Thoracic aorta (tissue), 2 donors: Measurements from ENCODE around the gene GTF2H2C. TPM values are rescaled to one million over a fixed set of nuclear protein-coding genes. Genes with fewer than 3 reads are reported as not detected.
"Not testable (repeated sequence)": the region's sequence is repeated elsewhere in the genome, so short reads cannot be mapped to it uniquely, and the experiment has no call there.

Experiments used
- ATAC-seq: fragments of 150-250 bp; one replicate; pipeline ENCODE4 v1.8.0; 2017; ENCODE audit warnings: low read depth; ENCODE audit not compliant: insufficient number of reproducible peaks, low FRiP score
- DNase-seq: peaks from one replicate; pipeline ENCODE4 v3.0.0-alpha.2; 2020; ENCODE audit warnings: low spot score
- H3K27ac ChIP-seq, 2 donors: fragments of 200-600 bp; sonication (generic); 1 replicate in 1 of 2; 2 replicates in 1 of 2; pipeline ENCODE4 v1.5.1; 2016; ENCODE audit warnings: mild to moderate bottlenecking in 2 of 2, moderate library complexity in 2 of 2
- H3K27me3 ChIP-seq: fragments of 200-600 bp; sonication (generic); replicated peaks from 2 replicates; pipeline ENCODE4 v1.6.0; 2016; ENCODE audit warnings: mild to moderate bottlenecking; ENCODE audit not compliant: insufficient read depth
- H3K36me3 ChIP-seq: fragments of 200-600 bp; sonication (generic); one replicate; pipeline ENCODE4 v1.5.1; 2016
- H3K4me1 ChIP-seq, 2 donors: fragments of 200-600 bp; sonication (generic); 1 replicate in 1 of 2; 2 replicates in 1 of 2; pipeline versions ENCODE4 v1.5.1 to v1.6.0; 2016; ENCODE audit warnings: low read depth in 2 of 2, mild to moderate bottlenecking in 1 of 2; ENCODE audit not compliant: control insufficient read depth in 1 of 2
- H3K4me3 ChIP-seq: fragments of 200-600 bp; sonication (generic); 2 replicates; pipeline ENCODE4 v1.5.1; 2016; ENCODE audit warnings: mild to moderate bottlenecking
- H3K9me3 ChIP-seq: fragments of 200-600 bp; sonication (generic); 2 replicates; pipeline ENCODE4 v1.5.1; 2016
- total RNA-seq, 2 donors: library from RNA; depleted of rRNA; stranded (reverse); fragments of >200 nt; gene quantifications; one replicate each; pipeline versions ENCODE4 v1.1.0 to v1.2.3, GENCODE V29; 2016

Gene GTF2H2C
- total RNA-seq, 2 donors from 2014 or later, result 9.3 to 24.4 TPM

DNA sequence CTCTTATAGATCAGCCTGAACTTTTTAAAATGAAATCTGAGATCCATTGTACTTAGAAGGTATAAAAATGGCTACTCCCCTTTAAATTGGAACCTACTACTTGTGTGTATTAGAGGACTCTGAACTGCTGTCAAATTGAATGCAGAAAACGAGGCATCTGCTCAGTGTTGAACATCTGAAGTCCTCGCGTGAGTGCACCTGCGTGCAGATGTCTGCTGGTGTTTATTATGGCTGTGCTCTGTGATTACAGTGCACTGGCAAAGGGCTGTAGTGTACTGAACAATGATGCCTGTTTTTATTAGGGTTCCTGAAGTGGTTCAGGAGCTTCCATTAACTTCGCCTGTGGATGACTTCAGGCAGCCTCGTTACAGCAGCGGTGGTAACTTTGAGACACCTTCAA lies 15.4 kb upstream of the GTF2H2C start:
- H3K4me1 ChIP-seq, H3K27me3 ChIP-seq, H3K27ac ChIP-seq, H3K36me3 ChIP-seq, ATAC-seq, DNase-seq, H3K4me3 ChIP-seq, H3K9me3 ChIP-seq: not testable (repeated sequence)

DNA sequence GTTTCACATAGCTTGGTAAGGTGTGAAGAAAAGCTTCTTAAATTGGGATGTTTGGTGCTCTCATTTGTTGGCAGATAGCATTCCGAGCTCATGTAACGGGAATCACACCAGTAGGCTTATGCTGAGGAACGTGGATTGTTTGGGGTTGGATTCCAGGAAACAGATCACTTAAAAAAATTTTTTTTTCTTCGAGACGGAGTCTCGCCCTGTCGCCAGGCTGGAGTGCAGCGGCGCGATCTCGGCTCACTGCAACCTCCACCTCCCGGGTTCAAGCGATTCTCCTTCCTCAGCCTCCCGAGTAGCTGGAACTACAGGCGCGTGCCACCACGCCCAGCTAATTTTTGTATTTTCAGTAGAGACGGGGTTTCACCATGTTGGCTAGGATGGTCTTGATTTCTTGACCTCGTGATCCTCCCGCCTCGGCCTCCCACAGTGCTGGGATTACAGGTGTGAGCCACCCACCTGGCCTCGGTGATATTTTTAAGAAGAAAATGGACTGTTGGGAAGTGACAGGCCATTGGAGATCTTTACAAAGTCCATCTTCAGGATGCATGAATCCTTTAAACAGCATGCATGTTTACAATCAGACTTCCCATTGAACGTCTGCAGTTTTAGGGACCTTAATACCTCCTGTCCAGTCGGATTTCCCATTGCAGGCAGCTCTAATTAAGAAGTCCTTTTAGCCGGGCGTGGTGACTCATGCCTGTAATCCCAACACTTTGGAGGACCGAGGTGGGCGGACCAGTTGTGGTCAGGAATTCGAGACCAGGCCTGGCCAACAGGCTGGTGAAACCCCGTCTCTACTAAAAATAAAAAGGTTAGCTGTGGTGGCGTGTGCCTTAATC lies 818 bp downstream of the GTF2H2C start:
- ATAC-seq, H3K4me1 ChIP-seq, H3K27me3 ChIP-seq, H3K36me3 ChIP-seq, DNase-seq, H3K9me3 ChIP-seq, H3K27ac ChIP-seq: not testable (repeated sequence)
- peak overlapping the region; percentile 67 for H3K4me3 ChIP-seq

DNA sequence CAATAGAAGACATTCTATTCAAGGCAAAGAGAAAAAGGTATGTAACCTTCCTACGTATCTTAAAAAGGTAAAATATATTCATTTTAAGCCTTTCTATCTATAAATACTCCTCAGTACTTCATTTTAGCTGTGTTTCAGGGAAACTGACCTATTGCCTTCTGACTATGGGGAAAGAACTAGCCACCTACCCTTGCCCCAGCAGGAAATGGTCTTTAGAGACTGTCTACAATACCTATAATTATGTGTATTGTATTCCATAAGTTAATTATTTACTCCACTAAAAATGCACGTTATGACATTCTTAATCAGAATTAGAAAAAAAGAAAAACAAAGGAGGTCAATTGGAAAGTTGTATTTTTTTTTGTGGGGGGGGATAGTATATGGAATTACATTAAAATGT lies 6.2 kb downstream of the GTF2H2C start:
- not testable (repeated sequence) for H3K9me3 ChIP-seq, ATAC-seq, H3K4me3 ChIP-seq, H3K4me1 ChIP-seq, H3K27ac ChIP-seq, H3K36me3 ChIP-seq, H3K27me3 ChIP-seq, DNase-seq

DNA sequence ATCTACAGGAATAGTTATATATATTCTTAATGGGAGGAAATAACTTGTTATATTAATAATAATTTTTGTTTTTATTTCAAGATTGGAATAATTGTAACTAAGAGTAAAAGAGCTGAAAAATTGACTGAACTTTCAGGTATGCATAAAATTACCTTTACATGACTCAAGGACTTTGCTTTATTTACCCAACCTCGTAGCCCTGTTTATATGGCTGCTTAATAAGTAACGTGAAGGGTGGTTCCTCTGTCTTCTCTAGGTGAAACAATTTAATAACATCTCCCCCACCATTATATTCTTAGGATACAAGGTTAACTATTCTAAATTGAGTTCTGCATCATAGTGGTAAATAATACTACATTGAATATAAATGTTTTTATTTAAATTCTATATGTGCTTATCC lies 8.1 kb downstream of the GTF2H2C start:
- not testable (repeated sequence) for DNase-seq, ATAC-seq, H3K9me3 ChIP-seq, H3K27ac ChIP-seq, H3K27me3 ChIP-seq, H3K4me1 ChIP-seq, H3K36me3 ChIP-seq, H3K4me3 ChIP-seq

DNA sequence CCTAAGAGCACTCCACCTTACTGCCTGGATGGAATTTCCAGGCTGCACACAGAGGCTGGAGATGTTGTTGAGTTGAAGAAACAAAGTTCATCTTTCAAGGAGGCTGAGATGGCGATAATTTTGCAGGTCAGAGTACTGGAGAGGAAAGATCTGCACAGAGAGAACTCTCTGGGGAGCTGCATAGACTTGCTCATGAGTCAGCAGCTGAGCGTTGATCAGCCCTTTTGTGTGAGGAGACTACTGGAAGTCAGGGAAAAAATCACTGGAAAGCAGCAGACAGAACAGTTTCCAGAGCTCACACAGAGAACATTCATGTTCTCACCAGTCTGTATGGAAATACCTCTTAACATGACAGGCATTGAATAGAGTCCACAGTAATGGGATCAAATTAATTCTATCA lies 23.4 kb downstream of the GTF2H2C start:
- not testable (repeated sequence) for H3K27ac ChIP-seq, H3K9me3 ChIP-seq, H3K4me3 ChIP-seq, ATAC-seq, DNase-seq, H3K27me3 ChIP-seq, H3K4me1 ChIP-seq, H3K36me3 ChIP-seq

DNA sequence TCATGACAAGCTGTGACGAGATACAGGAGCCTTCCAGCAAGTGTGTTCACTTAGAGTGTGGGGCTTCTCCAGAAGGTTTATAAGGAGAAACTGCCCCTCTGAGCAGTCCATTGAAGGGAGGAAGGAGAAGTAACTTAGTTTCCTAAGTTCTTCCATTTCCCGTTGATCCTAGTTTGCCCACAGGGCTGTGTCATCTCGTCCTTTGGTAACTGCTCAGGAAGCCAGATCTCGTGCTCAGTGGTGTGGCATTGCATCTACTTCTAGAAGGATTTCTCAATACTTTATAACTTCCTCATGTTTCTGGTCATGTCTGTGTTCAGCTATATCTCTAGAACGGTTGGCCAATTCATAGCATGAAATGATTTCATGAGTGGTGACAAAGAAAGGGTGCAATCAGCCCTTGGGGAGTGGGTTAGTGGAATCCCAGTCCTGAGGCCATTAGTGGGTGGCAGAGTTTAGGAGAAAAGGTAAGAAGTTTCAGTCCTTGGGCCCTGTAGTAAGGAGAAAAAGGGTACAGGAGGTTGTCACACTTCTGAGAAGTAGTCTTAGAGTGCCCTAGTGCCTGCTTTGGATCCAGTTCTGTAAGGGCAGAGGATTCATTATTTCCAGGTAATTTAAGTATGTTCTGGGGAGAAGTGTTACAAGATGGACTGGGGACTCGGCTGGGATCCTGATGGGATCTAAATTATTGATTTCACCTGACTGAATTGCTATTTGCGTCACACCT lies 36.3 kb downstream of the GTF2H2C start:
- ATAC-seq, H3K27ac ChIP-seq, H3K36me3 ChIP-seq, H3K4me1 ChIP-seq, H3K9me3 ChIP-seq, DNase-seq, H3K27me3 ChIP-seq, H3K4me3 ChIP-seq: not testable (repeated sequence)

DNA sequence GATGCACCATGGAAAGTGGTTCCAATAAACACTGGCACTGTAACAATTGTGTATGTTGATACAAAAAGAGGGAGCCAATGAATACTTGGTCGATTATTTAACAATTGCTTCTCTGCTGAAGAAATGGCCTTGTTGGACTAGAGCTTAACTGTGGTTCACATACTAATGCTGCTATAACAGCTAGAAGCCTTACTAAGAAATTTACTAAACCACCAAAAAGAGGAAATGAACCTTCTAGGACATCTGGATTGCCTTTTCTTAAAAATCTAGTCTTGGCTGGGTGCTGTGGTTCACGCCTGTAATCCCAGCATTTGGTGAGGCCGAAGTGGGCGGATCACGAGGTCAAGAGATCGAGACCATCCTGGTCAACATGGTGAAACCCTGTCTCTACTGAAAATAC lies 42.0 kb downstream of the GTF2H2C start:
- not testable (repeated sequence) for H3K27ac ChIP-seq, DNase-seq, H3K27me3 ChIP-seq, ATAC-seq, H3K4me3 ChIP-seq, H3K4me1 ChIP-seq, H3K9me3 ChIP-seq, H3K36me3 ChIP-seq

DNA sequence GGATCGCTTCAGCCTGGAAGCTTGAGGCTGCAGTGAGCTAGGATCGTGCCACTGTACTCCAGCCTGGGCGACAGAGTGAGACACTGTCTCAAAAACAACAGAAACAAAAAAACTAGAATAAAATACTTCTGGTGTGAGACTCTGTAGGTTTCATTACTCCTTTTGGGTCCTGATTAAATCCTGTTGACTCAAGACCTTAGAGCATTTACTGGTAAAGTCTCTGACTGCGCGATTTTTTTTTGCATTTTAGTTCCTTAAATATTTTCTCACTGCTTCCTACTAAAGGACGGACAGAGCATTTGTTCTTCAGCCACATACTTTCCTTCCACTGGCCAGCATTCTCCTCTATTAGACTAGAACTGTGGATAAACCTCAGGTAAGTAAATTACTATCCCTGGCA lies 46.8 kb downstream of the GTF2H2C start:
- not testable (repeated sequence) for ATAC-seq, H3K4me1 ChIP-seq, H3K4me3 ChIP-seq

DNA sequence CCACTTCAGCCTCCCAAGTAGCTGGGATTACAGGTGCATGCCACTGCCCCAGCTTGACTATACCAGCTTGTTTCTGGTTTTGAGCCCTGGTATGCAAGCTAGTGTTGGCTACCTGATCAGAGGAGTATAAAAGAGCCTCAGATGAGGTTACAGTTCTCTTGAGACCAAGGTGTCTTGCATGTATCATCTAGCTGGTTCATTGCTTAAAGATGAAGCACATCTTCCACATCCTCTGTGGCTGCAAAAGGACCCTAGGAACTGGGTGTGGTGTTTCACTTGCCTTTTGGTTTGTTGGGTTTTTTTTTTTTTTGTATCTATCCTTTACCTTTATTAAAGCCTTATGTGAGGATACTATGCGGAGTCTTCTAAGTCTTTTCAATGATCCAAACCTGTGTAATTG lies 47.8 kb downstream of the GTF2H2C start:
- not testable (repeated sequence) for H3K27ac ChIP-seq, DNase-seq, H3K9me3 ChIP-seq, ATAC-seq, H3K27me3 ChIP-seq, H3K4me3 ChIP-seq, H3K4me1 ChIP-seq, H3K36me3 ChIP-seq

More for the DNA sequence above, 46.8 kb downstream of the GTF2H2C start:
- not testable (repeated sequence) for H3K9me3 ChIP-seq, H3K36me3 ChIP-seq, DNase-seq, H3K27me3 ChIP-seq, H3K27ac ChIP-seq

DNA sequence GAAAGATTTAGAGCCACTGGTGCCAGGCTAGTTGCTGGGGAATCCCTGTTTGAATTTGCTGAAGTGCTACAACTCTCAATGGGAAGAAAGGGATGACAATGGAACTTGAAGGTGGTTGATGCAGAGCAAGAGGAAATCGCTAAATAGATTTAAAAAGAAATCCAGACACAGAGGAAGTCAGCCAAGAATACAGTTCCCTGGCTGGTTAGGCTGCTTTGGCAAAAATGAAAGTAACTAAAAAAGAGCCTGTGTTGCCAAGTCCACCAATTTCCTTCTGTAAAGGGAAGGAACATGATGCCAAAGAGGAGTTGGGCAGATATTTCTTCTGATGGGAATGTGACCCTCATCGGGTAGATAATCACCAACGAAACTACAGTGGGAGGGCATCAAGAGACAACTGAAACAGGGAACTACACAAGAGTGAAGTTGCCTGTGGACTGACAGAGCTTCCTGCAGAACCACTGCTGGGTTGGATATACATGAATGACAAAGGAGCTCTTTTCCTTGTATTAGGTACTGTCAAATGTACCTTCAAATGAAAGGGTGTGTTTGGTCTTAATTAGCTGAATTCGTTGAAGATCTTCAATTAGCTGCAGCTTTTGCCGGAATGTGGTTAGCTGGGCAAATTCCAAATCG lies 49.0 kb downstream of the GTF2H2C start:
- H3K36me3 ChIP-seq, H3K9me3 ChIP-seq, ATAC-seq, H3K27ac ChIP-seq, DNase-seq, H3K27me3 ChIP-seq, H3K4me1 ChIP-seq, H3K4me3 ChIP-seq: not testable (repeated sequence)

DNA sequence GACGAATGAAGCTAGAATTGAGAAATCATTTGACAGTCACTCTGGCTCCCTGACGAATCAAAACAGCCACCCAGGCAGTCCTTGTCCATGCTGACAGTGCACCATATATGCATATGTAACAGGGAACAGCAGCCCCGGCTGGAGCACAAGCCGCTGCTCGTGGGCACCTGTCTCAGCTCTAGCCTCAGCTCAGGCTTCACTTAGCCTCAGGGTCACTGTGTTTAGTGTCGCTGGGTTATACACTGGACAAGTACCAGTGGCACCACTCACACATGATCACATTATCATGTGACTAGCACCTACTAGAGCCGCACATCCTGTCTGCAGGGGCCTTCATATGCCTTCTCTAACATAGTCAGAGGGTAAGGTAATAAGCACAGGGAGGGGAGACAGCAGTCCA lies 54.9 kb downstream of the GTF2H2C start:
- ATAC-seq, H3K4me3 ChIP-seq, DNase-seq, H3K36me3 ChIP-seq, H3K4me1 ChIP-seq, H3K27me3 ChIP-seq, H3K27ac ChIP-seq, H3K9me3 ChIP-seq: not testable (repeated sequence)

DNA sequence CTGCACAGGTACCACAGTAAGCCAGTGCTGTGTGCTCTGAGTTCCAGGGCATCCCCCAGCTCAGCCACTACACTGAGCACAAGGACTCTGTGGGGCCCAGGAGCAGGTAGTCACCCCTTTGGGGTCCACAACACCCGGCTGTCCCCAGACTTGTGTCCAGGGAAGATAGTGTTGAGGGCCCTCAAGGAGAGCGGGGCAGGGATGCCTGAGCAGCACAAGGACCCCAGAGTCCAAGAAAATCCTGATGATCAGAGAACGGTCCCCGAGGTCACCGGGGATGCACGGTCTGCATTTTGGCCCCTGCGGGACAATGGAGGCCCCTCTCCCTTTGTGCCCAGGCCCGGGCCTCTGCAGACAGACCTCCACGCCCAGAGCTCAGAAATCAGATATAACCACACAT lies 71.9 kb downstream of the GTF2H2C start:
- not testable (repeated sequence) for H3K4me3 ChIP-seq, H3K4me1 ChIP-seq, H3K36me3 ChIP-seq, H3K27me3 ChIP-seq, H3K27ac ChIP-seq, DNase-seq, H3K9me3 ChIP-seq, ATAC-seq
